ENCODE results near the gene CACNA1E. TPM values are rescaled to one million over a fixed set of nuclear protein-coding genes. Genes with fewer than 3 reads are reported as not detected.

The CACNA1E gene
- total RNA-seq, 1 donor: under 0.01 TPM

DNA sequence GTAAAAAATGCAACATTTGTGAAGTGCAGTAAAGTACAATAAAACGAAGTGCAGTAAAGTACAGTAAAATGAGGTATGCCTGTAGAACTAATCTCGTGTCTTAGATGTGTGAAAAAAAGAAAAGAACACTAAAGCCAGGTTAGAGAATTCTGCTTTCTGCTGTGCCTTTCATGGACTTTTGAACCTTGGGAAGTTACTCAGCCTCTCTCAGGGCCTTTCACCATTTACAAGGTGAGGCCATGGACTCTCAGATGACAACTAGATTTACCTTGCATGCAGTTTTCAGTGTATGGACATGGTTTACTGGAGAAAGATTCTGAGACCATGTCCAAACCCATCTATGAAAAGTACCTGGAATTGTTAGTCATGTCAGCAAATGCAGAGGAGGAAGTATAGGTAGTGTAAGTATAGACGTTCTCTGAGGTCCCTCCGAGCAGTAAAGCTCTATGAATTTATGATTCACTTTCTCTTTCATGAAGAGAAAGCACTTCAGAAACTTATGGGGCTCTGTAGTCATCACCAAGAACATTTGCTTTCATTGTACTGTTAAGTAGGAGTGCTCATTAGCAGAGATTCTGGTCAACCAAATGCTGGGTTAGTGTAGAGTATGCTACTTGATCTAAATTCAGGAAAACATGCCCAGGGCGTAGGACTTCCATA lies 143.1 kb downstream of the CACNA1E start:
- DNase-seq (ENCODE audit: low read depth in 2 of 3, low spot score in 2 of 3): no peak

DNA sequence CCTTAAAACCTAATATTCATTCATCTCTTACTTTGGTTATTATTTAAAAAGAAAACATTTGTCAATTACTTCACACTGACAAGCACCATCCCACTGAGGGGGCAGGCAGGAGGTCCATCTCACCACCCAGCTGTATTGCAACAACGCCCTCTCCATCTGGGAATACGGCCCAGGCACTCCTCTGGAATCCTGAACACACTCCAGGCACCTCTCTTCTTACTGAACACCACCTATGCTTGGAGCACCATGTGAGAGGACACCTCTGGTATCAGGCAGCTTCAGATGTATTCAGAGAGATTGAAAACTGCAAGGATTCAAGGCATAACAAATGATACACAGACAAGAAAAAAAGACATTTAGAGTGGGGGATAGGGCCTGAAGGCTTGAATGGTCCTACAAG lies 147.1 kb downstream of the CACNA1E start:
- no peak for DNase-seq (ENCODE audit: low read depth in 2 of 3, low spot score in 2 of 3)

- no peak for DNase-seq (ENCODE audit: low read depth in 2 of 3, low spot score in 2 of 3)
Measured at GRCh38 chr1:181630838-181631237, 147.5 kb downstream of the CACNA1E start.

DNA sequence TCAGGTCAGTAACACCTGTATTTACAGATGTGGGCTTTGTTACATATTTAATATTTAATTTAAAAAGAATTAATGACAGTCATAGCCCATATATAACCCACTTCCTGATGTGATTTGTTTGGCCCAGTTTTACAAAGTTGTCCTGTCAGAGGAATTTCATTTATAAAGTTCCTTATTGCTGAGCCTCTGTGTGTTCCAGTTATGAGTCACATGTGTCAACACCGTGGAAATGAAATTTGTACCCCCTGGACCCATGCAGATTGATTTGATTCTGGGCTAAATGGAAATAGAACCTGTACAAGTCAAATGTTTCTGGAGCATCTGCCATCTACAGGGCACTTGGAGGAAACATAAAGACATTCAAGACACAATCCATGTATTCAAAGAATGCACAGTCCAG lies 149.2 kb downstream of the CACNA1E start:
- DNase-seq (ENCODE audit: low read depth in 2 of 3, low spot score in 2 of 3): no peak

DNA sequence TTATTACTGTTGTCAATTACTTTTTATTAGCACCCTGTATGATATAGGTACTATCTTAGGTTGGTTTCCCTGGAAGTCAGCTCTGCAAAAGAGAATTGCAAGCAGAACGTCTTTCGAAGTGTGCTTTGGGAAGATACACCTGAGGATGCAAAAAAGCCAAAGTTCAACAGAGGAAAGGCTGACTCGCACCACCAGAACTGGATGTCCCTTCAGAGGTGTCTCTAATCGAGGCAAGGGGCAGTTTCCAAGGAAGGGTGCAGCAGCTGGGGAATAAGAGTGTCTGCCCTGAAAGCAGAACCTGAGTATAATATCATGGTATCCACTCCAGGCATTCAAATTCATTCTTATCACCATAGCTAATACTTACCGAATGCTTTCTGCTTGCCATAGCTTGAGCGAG lies 149.6 kb downstream of the CACNA1E start:
- no peak for DNase-seq (ENCODE audit: low read depth in 2 of 3, low spot score in 2 of 3)

GRCh38 chr1:181635110-181635509 lies 151.8 kb downstream of the CACNA1E start:
- no peak for DNase-seq (ENCODE audit: low read depth in 2 of 3, low spot score in 2 of 3)

DNA sequence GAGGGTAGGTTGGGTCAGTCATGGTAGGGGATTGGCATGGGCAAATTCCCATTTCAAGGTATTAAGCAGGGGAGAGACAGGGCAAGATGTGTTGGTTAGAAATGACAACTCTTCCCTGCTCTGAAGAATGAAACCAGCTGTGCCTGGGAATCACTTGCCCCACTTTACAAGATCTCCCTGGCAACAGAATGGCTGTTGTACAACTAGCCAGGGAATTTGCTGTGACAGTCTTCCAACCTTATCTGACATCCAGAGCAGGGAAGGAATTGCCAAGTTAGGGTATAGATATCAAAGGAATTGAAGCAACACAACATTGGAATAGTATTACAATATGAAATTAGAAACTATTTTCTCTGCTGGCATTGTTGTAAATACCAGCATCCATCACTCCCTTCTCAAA lies 154.7 kb downstream of the CACNA1E start:
- DNase-seq (ENCODE audit: low read depth in 2 of 3, low spot score in 2 of 3): no peak

GRCh38 chr1:181640956-181641355 lies 157.6 kb downstream of the CACNA1E start:
- no peak for DNase-seq (ENCODE audit: low read depth in 2 of 3, low spot score in 2 of 3)

DNA sequence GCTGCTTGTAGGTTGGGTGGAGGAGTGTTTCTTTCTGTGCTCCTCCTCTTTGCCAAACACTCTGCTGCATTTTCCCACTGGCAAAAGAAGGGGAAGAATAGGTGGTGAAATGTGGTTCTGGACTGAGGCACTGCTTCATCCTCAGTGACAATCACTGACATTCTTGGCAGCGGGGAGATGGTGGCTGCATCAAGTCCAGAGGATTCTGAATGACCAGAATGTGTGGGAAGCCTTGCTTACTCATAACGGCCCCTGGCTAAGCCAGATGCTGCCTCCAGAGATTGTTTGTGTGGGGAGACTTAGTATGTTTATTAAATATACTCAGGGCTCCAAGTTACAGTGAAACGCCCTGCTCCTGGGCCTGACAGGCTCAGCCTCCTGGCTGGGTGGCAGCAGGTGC lies 160.3 kb downstream of the CACNA1E start:
- no peak for DNase-seq (ENCODE audit: low read depth in 2 of 3, low spot score in 2 of 3)

- no peak for DNase-seq (ENCODE audit: low read depth in 2 of 3, low spot score in 2 of 3)
Measured at GRCh38 chr1:181645171-181645570, 161.9 kb downstream of the CACNA1E start.

- no peak for DNase-seq (ENCODE audit: low read depth in 2 of 3, low spot score in 2 of 3)
Measured at GRCh38 chr1:181646710-181647109, 163.4 kb downstream of the CACNA1E start.

- DNase-seq (ENCODE audit: low read depth in 2 of 3, low spot score in 2 of 3): no peak
Measured at GRCh38 chr1:181647314-181648035, 164.2 kb downstream of the CACNA1E start.

- no peak for DNase-seq (ENCODE audit: low read depth in 2 of 3, low spot score in 2 of 3)
Measured at GRCh38 chr1:181651276-181651675, 168.0 kb downstream of the CACNA1E start.

GRCh38 chr1:181655756-181656155 lies 172.4 kb downstream of the CACNA1E start:
- DNase-seq (ENCODE audit: low read depth in 2 of 3, low spot score in 2 of 3): no peak

DNA sequence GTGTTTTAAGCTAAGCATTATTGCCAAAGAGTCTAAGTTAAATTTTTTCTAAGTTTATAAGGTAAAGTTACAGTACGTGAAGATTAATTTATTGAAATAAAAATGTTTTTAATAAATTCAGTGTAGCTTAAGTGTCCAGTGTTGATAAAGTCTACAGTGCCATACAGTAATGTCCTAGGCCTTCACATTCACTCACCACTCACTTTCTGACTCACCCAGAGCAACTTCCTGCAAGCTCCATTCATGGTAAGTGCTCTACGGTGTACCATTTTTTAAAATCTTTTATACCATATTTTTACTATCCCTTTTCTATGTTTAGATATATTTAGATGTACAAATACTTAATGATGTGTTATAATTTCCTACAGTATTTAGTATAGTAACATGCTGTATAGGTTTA lies 173.2 kb downstream of the CACNA1E start:
- no peak for DNase-seq (ENCODE audit: low read depth in 2 of 3, low spot score in 2 of 3)

- DNase-seq (ENCODE audit: low read depth in 2 of 3, low spot score in 2 of 3): no peak
Measured at GRCh38 chr1:181658581-181658980, 175.3 kb downstream of the CACNA1E start.

DNA sequence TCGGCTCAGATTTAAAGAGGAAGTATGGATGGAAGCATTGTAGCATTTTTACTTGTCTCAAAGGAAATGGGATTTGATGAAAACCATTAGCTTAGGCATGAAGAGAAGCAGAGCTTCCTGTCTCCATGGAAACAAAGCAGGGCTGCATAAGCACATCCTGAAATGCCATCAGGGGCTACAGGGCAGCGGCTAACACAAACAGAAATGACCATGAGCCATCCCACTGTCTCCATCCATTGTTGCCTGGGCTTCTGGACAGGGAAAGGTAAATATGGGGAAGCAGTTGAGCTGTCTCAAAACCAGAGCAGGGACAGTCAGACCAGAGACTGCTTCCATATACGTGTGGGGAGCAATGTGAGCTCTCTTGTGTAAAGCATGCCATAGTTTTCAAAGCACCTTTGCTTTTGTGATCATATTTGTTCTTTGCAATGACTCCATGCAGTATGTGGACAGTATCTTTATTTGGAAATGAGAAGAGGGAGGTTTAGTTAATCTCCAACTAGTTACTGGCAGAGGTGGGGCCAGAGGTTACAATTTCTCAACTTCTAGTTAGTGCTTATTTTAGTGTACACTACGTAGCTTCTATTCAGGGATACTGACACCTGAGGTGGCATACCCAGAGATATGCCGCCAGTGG lies 176.1 kb downstream of the CACNA1E start:
- DNase-seq (ENCODE audit: low read depth in 2 of 3, low spot score in 2 of 3): no peak

DNA sequence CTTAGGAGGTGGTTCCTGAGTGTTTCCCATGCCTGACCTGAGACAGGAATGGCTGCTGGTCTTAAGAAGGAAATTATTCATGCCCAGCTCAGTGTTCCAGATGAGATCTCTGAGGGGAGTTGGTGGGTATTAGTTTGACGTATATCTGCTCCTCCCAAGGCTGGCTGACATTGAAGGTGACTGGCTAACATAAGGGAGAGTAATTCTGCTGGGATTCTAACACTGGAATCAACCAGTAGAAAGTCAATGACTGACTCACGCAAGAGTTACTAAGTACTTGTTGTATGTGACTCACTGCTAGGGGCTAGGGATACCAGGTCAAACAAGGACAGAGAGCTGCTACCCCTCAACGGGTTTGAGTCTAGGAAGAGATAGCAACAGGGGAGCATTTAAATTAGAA lies 177.3 kb downstream of the CACNA1E start:
- DNase-seq (ENCODE audit: low read depth in 2 of 3, low spot score in 2 of 3): no peak

- DNase-seq (ENCODE audit: low read depth in 2 of 3, low spot score in 2 of 3): no peak
Measured at GRCh38 chr1:181661569-181661968, 178.3 kb downstream of the CACNA1E start.

GRCh38 chr1:181662606-181663005 lies 179.3 kb downstream of the CACNA1E start:
- no peak for DNase-seq (ENCODE audit: low read depth in 2 of 3, low spot score in 2 of 3)

GRCh38 chr1:181664543-181664942 lies 181.2 kb downstream of the CACNA1E start:
- DNase-seq (ENCODE audit: low read depth in 2 of 3, low spot score in 2 of 3): no peak

DNA sequence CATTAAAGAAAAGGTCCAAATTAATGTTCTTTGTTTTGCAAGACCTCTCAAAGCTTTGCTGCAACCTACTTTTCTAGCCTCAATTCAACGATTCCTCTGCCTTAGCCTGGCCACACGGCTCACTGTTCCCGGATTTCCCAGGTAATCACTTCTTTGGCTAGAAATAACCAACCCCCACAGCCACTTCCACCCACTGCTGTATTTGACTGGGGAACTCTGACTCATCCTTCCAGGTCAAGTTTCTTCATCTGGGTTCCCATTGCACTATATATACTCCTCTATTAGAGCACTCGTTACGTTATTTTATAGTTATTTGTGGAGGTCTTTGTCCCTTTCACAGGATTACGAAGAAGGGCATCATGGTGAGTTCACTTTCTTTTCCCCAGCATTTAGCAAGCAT lies 185.9 kb downstream of the CACNA1E start:
- DNase-seq (ENCODE audit: low read depth in 2 of 3, low spot score in 2 of 3): no peak
